NCI-H2227 treated with DMSO at 0.1 percent for 48 hours (cell line): Measurements from ENCODE around the gene PSMA2.
"Not testable (repeated sequence)": the region's sequence is repeated elsewhere in the genome, so short reads cannot be mapped to it uniquely, and the experiment has no call there.

ENCODE experiments used
- DNase-seq: peaks from one replicate; lab custom pipeline; 2025; lab: John Stamatoyannopoulos, UW

The PSMA2 gene

DNA sequence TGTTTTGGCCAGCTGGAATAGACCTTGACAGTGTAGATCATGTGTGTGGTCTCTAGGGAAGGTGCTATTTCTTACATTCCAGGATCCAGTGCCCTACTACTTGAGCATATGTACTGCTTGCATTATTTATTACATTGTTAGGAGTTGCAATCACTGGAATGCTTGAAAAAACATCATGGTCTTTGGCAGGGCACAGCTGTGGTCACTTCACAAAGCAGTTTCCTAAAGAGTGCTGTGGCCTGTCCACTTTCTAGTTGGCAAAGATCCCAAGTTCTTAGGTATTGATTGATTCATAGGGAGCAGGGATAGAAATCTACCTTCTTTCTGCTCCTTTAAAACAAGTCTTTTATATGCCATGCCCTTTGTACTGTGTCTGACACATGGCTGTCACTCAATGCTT lies 24.7 kb downstream of the PSMA2 start:
- DNase-seq = no peak

DNA sequence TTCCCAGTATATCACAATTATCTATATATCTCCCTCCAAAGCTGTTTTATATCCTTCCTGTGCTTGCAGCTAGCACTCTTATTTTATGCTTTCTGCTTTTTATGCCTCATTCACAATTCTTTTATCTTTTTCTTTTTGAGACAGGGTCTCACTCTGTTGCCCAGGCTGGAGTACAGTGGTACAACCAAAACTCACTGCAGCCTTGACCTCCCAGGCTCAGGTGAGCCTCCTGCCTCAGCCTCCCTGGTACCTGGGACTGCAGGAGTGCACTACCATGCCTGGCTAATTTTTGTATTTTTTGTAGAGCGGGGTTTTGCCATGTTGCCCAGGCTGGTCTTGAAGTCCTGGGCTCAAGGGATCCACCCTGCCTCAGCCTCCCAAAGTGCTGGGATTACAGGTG lies 25.8 kb downstream of the PSMA2 start:
- no peak for DNase-seq

DNA sequence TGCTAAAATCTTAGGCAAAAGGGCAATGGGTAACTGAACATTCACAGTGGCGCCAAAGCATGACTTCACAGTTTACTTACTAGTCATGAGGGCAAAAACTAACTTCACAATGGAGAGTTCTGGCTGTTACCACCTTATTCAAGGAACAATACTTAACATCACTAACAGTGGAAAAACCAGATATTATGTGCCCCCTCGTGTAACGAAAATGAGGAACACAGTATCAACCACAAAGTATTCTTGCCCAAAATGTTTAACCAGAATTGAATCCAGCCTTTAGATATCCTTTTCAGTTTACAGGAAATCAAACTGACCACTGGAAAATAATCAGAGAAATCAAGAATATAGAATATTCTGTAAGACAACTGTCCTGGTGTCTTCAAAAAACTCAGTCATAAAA lies 29.6 kb downstream of the PSMA2 start:
- DNase-seq = no peak

DNA sequence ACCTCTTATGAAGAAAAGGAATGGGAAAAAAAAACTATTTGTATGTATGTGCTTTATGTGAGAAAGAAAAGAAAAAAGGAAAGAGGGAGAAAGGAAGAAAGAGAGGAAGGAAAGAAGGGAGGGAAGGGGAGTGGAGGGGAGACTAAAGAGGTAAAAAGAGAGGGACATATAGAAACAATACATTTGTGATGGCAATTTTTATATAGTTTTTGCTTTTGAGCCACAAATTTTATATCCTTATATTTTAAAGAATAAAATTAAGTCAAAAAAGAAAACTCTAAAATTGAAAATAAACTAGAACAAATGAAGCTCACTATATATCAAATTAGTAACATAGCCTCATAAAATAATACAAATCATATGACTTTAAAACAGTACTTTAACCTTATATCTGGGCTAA lies 31.1 kb downstream of the PSMA2 start:
- no peak for DNase-seq

DNA sequence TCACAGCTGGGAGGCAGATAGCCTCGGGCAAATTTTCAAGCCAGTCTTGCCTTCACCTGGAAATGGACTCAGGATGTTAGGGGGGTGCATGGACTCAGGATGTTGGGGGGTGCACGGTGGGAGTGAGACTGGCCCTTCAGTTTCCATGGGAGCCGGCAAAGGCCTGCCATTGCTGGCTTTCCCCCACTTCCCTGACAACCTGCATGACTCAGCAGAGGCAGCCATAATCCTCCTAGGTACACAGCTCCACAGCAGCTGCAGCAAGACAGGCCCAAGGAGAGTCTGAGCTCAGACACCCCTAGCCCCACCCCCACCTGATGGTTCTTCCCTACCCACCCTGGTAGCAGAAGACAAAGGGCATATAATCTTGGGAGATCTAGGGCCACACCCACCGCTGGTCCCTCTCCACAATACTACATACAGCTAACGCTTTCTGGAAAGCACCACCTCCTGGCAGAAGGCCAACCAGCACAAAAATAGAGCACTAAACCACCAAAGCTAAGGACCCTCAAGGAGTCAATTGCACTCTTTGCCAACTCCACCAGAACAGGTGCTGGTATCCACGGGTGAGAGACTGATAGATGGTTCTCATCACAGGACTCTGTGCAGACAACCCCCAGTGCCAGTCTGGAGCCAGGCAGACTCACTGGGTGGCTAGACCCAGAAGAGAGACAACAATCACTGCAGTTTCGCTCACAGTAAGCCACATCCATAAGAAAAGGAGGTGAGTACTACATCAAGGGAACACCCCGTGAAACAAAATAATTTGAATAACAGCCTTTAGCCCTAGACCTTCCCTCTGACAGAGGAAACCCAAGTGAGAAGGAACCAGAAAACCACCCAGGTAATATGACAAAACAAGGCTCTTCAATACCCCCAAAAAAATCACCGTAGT lies 38.4 kb downstream of the PSMA2 start:
- DNase-seq = no peak

DNA sequence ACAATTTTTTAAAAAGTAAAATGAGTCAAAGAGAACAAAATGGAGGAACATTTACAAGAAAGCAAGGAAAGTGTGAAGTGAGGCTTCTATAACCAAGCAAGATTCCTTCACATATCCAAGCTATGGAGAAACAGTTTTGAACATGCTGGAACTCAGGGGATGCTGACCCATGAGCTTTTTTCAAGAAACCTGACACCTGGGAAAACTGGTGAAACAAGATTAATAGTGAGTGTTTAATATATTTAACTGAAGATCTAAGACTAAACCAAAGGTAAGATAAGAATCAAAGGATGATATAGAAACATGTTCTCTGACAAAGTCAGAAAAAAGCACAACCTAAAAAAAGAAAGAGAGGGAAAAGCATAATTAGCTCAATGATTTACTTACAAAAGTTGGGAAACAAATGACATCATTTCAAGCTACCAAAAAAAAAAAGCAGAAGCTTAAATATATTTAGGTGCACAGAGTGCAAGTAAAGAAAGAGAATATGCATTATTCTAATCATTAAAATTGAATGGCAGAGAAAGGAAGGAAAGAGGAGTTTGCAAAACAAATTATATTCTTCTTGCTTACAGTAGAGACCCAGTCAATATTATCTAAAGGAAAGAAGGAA lies 45.0 kb downstream of the PSMA2 start:
- no peak for DNase-seq

DNA sequence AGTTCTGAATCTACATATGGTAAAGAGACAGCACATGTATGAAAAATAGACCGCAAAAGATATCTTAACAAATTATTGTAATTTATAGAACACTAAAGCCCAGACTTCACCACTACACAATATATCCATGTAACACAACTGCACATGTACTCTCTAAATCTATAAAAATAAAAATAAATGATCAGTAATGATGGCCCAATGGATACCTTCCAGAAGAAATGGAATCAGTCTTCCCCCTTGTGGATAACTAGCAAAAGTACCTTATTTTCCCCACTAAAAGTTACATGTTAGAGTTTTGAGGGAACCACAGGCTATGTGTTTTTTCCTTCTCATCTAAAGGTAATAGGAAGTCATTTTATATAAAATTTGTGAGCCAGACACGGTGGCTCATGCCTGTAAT lies 45.8 kb downstream of the PSMA2 start:
- DNase-seq = no peak

DNA sequence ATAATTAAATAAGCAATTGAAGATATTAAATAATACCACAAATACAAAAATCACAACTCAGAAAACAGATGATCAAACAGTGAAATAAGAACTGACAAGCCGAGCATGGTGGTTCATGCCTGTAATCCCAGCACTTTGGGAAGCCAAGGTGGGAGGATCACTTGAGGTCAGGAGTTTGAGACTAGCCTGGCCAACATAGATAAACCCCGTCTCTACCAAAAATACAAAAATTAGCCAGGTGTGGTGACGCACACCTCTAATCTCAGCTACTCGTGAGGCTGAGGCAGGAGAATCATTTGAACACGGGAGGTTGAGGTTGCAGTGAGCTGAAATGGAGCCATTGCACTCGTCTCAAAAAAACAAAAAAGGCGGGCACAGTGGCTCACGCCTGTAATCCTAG lies 46.8 kb downstream of the PSMA2 start:
- not testable (repeated sequence) for DNase-seq

DNA sequence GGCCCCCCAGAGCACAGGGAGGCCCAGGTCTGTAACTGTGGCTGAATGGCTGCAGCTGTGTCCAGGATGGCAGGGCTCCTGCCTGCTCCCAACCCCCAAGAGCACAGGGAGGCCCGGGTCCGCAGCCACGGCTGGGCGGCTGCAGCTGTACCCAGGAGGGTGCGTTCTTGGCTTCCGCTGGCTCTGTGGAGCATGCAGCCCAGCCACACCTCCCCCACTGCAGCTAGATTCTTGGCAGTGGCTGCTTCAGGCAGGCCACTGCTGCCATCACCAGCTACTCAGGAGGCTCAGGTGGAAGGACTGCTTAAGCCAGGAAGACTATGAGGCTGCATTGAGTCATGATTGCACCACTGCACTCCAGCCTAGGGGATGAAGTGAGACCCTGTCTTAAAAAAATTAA lies 48.0 kb downstream of the PSMA2 start:
- no peak for DNase-seq

DNA sequence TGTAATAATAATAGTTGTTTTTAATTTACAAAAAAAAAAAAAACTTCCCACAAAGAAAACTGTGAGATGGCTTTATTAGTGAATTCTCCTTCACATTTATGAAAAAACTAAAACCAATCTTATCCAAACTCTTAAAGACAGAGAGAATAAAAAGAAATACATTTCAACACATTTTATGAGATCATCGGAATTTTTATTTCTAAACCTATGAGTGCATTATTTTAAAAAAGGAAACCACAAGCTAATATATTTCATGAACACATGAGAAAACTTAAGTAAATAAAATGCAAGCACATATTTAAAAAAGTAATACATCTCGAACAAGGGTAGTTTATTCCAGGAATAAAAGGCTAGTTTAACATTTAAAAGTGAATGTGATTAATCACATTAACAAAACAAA lies 51.6 kb downstream of the PSMA2 start:
- no peak for DNase-seq

DNA sequence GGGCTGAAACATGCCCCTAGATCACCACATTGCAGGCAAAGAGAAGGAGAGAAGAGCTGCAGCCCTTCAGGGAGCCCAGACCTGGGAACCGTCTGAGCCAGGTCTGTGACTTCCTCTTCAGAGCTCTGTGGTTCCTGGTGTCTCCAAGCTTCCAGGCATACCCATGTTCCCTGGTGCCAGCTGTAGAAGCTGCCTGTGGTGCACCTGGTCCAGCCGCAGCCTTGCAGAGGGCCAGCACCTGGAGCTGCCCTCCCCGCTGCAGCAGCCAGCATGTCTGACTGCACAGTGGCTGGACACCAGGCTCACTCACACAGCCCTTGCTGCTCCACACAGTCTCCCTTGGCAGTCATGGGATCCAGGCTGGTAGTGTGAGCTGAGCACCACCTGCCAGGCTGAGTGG lies 53.7 kb downstream of the PSMA2 start:
- DNase-seq = no peak

DNA sequence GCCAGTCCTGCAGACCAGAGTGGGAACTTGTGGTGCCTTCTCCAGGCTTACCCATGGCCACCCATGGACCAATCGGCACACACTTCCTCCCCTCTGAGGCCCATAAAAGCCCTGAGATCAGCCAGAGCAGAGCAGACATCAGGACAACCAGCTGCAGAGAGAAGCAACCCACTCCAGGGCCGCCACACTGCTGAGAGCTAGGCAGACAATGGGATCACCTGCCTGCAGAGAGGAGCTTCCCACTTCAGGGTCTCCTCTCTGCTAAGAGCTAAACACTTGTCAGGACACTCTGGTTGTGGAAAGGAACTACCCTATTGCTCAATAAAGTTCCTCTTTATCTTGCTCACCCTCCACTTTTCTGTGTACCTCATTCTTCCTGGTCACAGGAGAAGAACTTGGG lies 54.1 kb downstream of the PSMA2 start:
- DNase-seq = no peak

DNA sequence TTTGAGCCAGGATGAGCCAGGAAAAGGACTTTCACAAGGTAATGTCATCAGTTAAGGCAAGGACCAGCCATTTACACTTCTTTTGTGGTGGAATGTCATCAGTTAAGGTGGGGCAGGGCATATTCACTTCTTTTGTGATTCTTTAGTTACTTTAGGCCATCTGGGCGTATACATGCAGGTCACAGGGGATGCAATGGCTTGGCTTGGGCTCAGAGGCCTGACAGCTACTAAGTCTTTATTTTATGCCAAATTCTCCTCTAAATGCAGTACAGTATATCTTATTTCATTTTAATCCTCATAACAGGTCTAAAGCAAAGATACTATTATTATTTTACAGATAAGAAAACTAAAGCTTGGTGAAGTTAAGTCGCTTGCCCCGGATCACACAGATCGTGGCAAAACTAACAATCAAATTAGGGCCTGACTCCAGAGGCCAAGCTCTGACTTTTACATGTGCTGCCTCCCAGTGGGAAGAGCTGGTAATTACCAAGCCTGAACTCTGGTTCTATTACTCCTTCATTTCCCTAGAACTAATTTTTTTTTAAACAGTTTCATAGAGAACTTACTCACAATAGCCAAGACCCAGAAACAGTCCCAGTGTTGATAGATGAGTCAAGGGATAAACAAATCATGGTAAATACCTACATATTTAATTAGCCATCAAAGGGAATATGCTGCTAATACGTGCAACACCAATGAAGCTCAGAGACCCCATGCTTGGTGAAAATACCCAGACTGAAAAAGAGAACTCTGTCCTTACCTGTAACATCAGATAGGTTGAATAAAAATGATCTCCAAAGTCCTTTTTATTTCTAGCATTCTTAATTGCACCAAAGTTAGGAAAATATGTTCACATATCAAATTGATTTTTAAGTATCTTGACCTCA lies 55.5 kb downstream of the PSMA2 start:
- DNase-seq = no peak

DNA sequence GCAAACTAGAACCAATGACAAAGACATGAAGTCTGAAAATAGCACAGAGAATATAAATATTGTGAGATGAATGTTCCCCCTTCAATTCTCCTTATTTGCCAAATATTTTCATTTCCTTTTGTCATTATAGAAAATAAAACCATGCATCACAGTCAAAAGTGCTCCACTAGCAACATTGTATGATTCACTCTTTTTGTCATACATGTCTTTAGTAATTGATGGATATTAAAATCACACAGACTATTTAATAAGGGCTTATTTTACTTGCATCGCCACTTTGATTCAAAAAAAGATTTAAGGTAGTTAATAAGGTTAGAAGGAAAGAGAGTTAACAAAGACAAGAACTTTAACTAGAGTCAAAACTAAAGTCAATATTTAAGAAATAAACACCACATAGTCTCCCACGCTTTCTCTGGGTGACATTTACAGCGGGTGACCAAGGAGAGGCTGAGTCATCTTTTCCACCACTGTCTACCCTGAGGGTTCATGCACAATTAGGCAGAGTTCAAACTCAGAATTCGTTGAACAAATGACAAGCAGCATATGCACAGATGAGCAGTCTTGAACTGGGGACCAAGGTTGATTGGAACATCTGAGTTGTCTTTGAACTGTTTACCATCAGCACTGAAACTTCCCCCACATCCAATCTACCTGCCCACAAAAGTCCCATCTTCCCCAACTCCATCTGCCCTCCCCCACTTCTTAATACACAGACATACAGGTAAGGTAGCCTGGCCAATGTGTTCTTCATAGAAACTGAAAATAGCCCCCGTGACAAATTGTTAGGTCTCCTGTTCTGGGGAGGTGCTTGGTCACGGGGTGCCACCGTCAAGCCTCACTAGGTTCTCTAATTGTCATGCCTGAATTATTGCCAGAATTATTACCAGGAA lies 62.6 kb downstream of the PSMA2 start:
- DNase-seq = no peak

DNA sequence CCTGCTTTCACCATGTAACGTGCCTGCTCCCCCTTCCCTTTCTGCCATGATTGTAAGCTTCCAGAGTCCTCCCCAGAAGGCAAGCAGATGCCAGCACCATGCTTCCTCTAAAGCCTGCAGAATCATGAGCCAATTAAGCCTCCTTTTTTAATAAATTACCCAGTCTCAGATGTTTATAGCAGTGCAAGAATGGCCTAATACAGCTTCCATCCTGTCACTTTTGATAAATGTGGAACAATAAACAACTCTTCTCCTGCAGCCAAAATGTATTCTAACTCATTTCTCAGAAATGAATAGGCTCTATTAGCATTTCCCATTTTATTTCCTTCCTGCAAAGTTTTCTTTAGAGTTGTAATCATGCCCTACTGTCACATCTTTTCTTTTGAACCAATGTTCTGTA lies 63.5 kb downstream of the PSMA2 start:
- no peak for DNase-seq
